GM19372 (cell line): ENCODE results near the gene ETNK2.

Experiments used
- ATAC-seq: cut with Tn5 transposase; IDR thresholded peaks from one replicate; pipeline ENCODE4 v1.9.1; 2021; ENCODE audit warnings: mild to moderate bottlenecking, low read depth, moderate library complexity; ENCODE audit not compliant: unreplicated experiment

The ETNK2 gene

DNA sequence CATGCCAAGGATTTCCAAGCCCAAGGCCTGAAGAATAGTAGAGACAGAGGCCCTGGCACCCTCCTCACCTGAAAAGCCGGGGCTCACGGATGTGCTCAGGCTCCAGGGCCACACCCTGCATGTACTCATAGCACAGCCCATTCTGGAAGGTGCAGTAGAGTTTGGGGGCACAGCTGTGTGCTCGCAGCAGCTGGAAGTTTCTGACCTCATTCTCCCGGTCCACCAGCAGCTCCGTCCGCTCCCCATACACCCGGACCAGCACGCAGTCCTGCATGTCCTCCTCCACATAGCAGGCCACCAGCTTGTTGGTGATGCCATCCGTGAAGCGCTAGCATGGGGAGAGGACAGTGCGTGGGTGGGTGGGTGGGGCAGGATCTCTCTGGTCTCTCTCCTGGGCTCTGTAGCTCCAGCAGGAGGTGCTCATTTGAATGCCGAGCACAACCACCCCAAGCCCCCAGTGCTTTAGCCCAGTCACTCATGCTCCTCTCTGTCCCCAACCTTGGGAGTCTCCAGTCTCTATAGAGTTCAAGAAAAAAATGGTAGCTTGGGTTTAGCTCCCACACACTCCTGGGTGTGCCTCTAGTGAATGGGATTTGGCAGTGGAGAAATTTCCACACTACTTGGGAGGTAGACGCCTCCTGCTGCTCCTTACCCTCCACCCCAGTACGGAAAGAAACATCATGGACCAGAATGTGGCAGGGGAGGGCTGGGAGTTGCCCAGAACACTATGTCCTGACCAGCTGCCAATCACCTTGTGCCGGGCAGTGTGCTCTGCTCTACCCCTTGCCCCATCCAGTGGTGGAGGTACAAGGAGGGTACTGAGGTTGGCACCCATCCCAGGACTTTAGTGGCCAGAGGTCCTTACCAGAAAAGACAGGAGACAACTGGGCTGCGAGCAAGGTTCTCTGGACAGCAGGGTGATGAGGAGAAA is 1.9 kb downstream of the ETNK2 start:
- ATAC-seq, result no peak

DNA sequence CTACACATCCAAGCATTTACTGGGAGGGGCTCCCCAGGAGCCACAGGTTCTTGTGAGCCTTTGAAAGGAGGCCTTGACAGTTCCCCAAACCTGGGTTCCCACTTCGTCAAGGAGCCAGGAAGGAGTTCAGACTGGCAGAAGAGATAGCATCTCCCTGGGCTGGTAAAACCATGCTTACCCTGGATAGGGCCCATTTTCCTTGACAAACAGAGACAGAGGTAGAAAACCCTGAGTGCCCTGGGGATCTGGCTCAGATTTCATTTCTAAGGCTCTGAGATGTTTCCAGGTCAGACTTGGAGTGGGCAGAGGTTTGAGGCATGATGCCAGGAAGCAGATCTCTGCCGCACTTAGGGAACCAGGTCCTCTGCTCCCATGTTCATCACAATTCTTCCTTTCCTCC is 2.7 kb downstream of the ETNK2 start:
- ATAC-seq, result no peak

DNA sequence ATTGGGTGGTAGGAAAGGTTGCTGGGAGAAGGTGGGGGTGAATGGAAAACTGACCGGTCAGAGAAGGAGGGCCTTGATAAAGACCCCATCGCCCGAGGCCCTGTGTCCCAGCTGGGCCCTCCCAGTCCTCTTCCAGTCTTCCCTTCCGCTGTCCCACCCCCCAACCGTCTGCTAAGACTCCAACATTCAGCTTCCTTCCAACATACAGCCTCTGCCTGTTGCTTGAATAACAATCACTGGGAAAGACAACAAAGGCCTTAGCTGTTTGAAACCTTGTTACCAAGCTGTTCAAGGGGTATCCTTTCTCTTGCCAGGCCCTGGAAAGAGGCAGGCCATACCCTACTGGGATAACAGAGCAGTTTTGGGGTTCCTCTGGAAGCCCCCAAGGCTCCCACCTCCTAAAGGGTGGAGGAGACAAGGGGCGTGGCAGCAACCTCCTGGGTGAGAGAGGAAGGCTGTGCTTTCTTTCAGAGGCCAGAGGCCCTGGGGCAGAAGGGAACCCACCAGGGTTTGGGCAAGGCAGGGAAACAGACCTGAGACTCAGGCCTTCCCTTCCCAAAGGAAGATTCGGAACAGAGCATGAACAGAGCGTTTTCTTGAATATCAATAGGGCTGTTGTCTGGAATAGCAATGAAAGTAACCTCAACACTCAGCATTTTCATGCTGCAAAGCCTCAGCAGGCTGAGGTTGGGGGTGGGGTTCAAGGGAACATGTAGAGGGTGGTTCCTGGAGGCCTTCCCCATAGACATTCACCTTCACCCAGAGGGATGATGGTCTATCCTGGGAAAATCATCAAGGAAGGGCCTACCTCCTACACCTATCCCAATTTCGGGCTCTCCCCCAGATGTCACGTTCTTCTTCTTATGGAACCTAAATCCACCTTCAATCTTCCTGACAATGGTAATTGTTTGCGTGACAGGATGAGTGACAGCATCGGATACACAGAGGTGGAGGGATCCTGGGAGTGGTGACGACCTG is 4.1 kb downstream of the ETNK2 start:
- ATAC-seq, result no peak

DNA sequence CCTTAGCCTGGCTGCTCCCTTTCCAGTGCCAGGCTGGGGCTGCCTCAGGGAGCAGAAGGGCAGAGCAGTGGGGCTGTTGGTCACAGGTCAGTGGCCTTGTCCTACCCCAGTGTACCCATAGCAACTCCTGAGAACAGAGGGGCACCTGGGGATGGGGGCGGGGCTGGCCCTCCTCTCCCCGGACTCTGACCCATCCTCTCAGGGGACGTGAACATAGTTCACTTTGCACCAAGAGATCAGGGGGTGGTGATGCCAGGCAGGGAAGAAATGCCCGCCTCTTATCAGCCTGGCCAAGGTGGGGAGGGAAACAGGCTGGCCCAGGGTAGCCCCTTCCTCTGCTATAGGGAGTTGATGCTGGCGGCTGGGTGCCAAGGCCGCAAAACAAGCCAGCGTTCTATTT is 4.9 kb downstream of the ETNK2 start:
- no peak for ATAC-seq

DNA sequence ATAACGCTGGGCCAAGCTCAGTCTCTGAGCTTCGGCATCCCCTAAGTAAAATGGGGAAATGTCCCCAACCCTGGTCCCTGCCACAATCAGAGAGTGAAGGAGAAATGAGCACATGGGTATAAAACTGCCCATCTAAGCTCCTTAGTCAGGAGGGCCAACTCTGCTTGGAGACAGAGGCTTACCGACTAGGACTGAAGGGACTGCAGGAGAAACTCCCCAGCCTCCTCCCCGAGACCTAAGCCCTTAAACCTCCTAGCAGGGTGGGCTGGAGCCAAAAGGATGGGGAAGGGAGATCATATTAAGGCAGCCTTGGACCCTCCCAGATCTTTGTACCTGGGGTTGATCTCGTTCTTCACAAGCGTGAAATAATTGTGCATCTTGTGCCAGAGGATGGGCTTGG is 5.5 kb downstream of the ETNK2 start:
- no peak for ATAC-seq

DNA sequence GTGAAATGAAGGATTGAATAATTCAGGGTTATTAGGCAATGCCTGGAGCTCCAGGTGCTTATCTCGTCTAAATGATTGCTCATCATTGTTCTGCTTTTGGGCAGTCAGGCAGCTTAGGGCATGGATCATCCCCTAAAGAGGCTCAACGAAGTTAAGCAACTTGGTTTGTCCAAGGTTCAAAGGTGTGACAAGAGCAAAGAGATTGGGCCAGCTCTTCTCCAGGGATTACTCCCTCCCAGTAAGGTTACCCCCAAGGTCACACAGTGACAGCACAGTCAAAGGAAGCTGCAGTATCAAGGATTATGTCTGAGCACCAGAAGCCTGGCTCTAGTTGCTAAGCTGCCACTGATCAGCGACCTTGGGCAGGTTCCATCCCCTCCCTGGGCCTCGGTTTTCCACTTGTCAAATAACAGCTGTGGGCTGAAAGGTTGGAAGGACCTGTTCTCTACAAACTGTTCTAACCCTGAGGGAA is 6.8 kb downstream of the ETNK2 start:
- ATAC-seq, result no peak

DNA sequence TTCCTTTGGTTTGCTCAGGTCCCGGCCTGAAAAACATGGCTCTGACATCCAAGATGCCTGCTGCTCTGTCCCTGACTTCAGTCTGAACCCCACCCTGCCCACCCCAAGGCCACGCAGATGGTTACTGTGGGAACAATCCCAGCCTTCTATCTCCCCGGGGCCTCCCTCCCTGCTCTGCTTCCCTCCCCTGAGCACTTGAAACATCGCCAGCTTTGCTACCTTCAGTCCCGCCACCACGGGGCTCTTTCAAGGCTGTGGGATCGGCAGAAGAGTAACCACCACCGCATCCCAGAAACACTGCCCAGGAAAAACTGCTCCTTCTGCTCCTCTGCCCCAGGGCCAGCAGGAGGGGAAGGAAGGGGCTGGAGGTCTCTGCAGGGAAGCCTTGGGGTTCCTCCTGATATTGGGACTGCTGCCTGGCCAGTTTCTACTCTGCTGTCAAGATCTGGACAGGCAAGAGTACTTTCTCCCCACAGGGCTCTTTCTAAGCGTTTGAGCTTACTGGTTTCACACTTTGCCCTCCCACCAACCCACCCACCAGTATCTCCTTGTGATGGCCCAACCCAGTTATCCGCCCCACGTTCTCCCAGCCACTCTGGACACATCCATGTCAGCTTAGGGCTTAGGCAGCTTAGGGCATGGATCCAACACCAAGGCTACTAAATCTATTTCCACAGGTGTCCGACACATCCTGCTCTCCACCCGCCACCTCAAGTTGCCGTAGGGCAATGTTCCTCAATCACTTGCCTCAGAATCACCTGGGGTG is 8.4 kb downstream of the ETNK2 start:
- no peak for ATAC-seq

DNA sequence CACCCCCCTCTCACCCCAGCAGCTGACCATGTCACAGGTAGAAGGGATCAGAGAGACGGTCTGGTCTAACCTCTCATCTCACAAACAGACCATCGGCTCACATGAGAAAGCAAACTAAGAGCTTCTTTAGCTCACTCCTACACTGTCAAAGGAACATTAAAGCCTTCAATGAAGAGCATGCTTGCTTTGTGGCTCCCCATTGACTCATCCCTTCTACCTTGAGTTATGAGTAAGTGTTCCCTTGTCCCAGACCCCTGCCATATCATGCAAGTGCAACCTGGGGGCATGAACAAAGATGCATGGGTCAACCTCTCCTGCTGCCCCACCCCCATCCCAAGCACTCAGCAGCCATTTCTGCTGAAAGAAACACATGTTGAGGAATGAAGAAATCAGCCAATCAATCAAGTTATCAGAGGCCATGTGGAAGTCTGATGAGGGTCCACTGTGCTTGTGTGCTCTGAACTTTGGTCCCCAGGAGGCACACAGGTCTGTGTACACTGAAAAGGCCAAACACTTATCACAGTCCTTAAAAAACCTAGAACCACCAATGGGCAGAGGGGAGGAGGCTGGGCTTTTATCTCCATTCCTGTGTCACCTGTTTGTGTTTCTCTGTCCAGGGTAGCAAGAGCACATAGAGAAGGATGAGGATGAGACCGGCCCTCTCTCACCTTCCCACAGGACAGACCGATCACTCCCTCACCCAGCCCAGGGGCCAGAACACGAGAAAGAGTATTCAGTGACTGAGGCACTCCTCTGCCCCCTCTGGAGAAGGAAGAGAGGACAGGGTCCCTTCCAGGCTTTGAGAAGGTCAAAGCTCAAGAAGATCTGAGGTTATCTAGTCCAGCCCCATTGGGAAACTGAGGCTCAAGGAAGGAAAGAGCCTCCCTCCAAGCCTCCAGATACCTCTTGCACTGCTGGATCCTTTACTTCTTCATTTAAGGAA is 9.5 kb downstream of the ETNK2 start:
- no peak for ATAC-seq

DNA sequence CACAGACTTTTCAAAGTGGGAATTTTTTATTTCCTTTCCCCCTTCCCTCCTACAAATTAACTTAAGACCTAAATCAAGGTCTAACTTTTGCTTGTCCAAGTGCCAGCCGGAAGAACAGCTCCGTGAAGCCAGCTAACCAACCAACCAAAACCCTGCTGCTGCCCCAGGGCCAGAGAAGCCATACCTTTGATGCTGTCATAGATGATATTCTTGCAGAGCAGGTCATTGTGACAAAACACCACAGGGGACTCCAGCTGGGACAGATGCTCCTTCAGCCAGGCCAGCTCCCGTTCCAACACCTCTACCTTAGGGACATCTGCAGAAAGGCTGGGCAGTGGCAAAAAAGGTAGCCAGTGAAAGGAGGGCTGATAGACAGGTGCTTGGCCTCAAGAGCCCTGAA is 10.7 kb downstream of the ETNK2 start:
- ATAC-seq, result no peak

DNA sequence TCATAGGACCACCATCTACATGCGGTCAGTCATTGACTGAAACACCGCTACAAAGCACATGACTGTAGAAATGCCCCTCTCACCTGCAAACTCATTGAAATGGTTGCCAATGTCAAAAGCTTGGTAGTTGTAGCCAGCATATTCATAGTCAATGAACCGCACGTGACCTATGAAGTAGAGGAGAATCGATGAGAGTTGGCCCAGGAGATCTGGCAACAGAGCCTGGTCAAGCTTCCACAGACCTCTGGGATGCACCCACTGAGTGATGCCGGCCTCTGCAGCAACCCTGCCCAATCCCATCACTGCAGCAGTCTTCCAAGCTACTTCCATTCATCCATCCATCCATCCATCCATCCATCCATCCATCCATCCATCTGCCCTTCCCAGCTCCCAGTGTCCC is 11.9 kb downstream of the ETNK2 start:
- no peak for ATAC-seq

DNA sequence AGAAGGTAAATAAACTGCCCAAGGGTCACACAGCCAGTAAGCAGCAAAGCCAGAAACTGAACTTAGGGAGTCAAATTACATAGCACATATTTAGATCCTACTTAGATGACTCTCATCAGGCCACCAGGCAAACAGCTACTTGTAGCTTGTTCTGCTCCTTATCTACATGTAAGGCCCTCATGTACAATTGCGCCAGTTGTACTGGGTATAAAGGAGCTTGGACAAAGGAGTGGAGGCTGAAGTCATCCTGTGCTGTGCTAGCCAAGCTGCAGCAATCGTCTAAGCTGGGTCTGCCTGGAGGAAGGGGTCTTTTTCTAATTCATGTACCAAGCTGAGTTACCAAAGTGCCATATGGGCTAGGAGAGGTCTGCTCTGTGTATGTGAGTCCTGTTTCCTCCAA is 12.8 kb downstream of the ETNK2 start:
- no peak for ATAC-seq

DNA sequence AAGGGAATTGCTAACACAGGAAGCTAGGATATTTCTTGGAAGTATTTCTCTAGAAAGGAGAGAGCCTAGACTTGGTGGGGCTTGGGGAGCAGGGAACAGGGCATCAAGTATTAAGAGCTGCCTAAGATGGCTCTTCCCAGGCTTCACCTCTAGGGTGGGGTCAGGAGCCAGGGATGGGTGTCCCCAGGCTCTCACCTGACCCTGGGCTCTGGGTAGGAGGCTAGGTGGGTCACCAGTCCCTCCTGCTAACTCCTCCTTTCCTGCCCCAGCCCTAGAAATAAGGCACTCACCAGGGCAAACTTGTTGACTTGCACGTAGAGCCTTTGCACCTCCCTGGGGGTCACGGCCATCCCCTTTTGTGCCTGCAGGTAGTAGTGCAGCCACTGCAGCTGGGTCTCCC is 15.0 kb downstream of the ETNK2 start:
- ATAC-seq, result no peak

DNA sequence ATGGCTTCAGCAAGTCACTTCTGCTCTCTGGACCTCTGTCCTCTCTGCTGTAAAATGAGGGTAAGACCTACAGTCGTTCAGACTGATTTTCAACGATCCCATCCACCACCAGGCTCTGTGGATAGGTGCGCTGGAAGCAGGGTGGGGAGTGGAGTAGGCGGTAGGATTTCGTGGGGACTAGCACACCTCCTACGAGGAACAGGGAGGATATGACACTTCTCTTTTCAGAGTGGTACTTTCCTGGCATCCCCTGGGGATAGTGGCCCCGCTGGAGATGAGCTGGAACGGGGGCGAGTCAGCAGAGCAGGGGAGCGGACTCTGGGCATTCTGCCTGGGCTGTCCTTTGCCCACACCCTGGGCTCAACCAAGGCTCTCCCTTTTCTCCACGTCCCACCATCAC is 17.7 kb downstream of the ETNK2 start:
- ATAC-seq, result no peak

DNA sequence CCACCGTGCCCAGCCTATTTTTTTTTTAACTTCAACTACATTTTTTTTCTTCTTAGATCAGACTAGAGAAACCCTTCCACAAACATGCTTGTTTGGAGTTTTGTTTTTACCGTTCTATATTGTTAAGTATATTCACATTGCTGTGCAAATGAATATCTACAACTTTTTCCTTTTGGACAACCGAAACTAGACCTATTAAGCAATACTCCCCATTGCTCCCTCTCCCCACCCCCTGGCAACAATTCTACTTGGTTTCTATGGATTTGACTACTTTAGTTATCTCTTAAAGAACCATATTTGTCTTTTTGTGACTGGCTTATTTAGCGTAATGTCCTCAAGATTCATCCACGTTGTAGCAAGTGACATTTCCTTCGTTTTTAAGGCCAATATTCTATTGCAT is 19.1 kb downstream of the ETNK2 start:
- no peak for ATAC-seq

DNA sequence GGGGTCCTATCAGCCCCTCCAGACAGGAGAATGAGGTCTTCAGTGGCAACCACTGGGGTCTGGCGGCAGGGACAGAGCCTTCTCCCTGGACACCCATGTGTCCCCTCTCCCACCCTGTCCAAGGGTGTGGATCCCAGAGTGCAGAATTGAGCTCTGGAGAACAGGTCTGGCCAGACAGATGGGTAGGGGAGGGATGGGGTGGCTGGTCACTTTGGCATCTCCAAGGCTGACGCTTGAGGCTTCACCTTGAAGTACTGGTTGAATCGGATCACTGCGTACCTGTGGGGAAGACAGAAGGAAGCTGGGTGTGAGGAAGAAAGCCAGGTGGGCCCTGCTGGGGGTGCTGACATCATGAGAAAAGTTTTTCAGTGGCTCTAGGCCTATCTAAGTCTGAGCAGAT is 19.9 kb downstream of the ETNK2 start:
- no peak for ATAC-seq

DNA sequence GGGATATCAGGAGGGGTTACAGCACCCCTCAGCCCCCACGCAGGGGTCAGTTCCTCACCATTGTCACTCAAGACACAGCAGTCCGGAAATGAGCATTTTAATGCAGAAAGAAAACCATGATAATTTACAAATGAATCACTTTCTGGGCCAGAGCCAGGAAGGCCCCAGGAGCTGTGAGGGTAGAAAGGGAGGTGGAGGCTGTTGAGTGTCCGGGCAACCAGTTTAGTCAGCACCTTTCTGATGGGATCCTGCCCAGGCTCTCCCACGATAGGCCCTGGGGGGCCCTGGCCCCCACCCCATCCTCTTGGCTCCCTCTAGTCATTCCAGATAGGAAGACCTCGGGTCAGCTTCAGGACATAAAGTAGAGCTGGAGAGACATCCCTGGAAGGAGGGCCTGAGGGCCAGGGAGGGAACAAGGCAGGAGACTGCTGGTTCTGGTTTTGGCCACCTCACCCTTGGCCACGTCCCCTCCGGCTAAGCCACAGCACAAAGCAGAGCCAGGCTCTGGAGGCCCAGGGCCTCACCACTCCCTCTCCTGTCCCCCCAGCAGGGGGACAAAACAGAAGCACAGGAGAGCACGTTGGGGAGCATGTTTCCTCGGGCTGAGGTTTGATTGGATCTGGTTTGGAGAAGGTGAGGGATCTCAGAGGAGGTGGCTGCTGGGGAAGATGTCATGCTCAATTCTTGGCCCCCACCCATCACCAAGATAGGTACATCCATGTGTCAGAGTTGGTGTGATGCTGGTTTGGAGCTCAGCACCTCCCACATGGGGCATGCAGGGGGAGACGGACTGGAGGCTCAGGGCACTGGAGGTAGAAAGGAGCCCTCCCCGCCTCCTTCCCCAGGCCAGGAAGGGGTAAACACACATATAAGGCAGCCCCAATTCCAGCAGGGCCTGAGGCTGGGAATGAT is 20.6 kb downstream of the ETNK2 start:
- no peak for ATAC-seq

DNA sequence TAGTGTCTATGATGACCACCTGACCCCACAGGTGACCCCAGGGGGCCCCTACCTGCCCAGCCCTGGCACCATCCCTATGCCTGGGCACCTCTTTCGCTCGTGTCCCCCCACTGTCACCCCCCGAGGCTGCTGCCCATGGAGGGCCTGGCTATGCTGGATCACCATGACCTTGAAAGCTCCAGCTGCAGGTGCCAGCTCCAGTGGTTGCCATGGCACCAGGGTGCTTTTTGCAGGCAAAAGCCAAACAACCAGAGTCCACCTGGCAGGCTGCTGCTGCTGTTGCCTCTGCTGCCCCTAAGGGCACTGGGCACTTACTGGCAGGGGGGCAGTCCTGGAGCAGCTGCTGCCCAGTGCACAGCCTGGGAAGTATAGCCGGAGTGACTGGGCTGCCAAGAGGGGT is 21.7 kb downstream of the ETNK2 start:
- no peak for ATAC-seq
